Lung (tissue), 12 donors: ENCODE measurements around the gene NOXA1. TPM values are rescaled to one million over a fixed set of nuclear protein-coding genes. Genes with fewer than 3 reads are reported as not detected.

Source experiments
- ATAC-seq: fragments of 200-7000 bp; cut with Tn5 transposase; one replicate; pipeline ENCODE4 v1.9.1; 2020; ENCODE audit warnings: moderate number of reproducible peaks; ENCODE audit not compliant: insufficient read depth, low FRiP score
- DNase-seq, 3 donors: peaks; one replicate each; pipeline ENCODE4 v3.0.0-alpha.2; 2013 to 2017
- H3K27ac ChIP-seq, 2 donors: one replicate each; pipeline ENCODE4 v1.5.1; 2013; ENCODE audit warnings: mild to moderate bottlenecking in 2 of 2, moderate library complexity in 2 of 2, control low read depth in 1 of 2, inconsistent platforms in 1 of 2, low read depth in 1 of 2, low read length in 1 of 2
- H3K27me3 ChIP-seq, 3 donors: one replicate each; pipeline ENCODE4 v1.5.1; 2013; ENCODE audit warnings: low read length in 2 of 3; ENCODE audit not compliant: control insufficient read depth in 3 of 3, insufficient read depth in 3 of 3
- H3K36me3 ChIP-seq, 4 donors: one replicate each; pipeline ENCODE4 v1.5.1; 2013; ENCODE audit warnings: low read length in 4 of 4, mild to moderate bottlenecking in 1 of 4, moderate library complexity in 1 of 4; ENCODE audit not compliant: control insufficient read depth in 4 of 4, insufficient read depth in 4 of 4
- H3K4me1 ChIP-seq, 5 donors: one replicate each; pipeline ENCODE4 v1.5.1; 2013; ENCODE audit warnings: low read length in 5 of 5, mild to moderate bottlenecking in 2 of 5, moderate library complexity in 1 of 5; ENCODE audit not compliant: control insufficient read depth in 5 of 5, insufficient read depth in 5 of 5
- H3K4me3 ChIP-seq: one replicate; pipeline ENCODE4 v1.5.1; 2013; ENCODE audit warnings: mild to moderate bottlenecking, control low read depth, moderate library complexity
- H3K9ac ChIP-seq, 2 donors: one replicate each; pipeline ENCODE4 v1.5.1; 2013; ENCODE audit warnings: low read length in 2 of 2, control low read depth in 1 of 2; ENCODE audit not compliant: insufficient read depth in 1 of 2
- H3K9me3 ChIP-seq, 4 donors: one replicate each; pipeline ENCODE4 v1.5.1; 2013; ENCODE audit warnings: low read length in 3 of 4, mild to moderate bottlenecking in 1 of 4, moderate library complexity in 1 of 4; ENCODE audit not compliant: control insufficient read depth in 4 of 4, insufficient read depth in 3 of 4
- WGBS, 2 donors: extraction: QIAGEN DNeasy Blood & Tissue Kit; methylation state at CpG; one replicate each; pipeline ENCODE4 v1.1.7; 2013; 5-methylcytosine and 5-hydroxymethylcytosine counted together
- polyA plus RNA-seq, 2 donors: library from polyadenylated mRNA; stranded (reverse); fragments of 200-250 nt; gene quantifications; one replicate each; pipeline ENCODE4 v1.2.1, GENCODE V29; 2013
- total RNA-seq, 2 donors: library from RNA; depleted of rRNA in 1 of 2; stranded (reverse); fragments of >200 nt in 1 of 2; gene quantifications; one replicate each; pipeline ENCODE4 v1.2.1, GENCODE V29; 2014 to 2021
- TF ChIP-seq, protein P1 (sequence below): IDR thresholded peaks from 2 replicates; pipeline ENCODE4 v1.5.1; 2012; ENCODE audit warnings: mild to moderate bottlenecking; ENCODE audit errors: control extremely low read depth, extremely low read depth
- donor health status: control.
- donor health status: control.
- donor health status: Bipolar disorder and iron deficiency.
- donor health status: healthy.
- donor health status: DM: yes; HTN: yes; CAD: no.

Gene NOXA1
- total and polyA plus RNA-seq, 4 donors: 2.1 to 11.7 (median 6.6) TPM

DNA sequence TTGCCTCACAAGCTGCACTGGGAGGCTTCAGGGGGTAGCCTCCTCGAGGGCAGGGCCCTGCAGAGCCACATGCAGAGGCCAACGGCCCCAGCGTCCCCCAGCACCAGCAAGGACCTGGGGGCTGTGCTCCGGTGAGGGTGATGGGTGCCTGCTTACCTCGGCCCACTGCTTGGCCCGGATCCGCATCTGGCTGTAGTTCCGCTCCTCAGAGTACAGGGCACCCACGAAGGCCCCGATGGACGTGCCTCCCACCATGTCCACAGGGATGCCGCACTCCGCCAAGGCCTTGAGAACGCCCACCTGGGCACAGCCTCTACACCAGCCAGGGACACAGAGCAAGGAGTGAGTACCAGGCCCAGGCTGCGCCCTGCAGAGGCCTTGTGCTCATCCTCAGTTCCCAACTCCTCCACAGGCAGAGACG is 44.0 kb downstream of the NOXA1 start:
- no peak for ATAC-seq
- no peak for DNase-seq
- H3K27me3 ChIP-seq: no peaks in the 10 kb centered on the region
- no peak overlapping the region for H3K4me3 ChIP-seq
- no peak overlapping the region for H3K9ac ChIP-seq
- H3K36me3 ChIP-seq: peaks cover 0 to 2% (median 0%) of the 10 kb centered on the region in 4 donors
- no peaks in the 10 kb centered on the region for H3K4me1 ChIP-seq
- no peak overlapping the region for H3K27ac ChIP-seq
- WGBS, 2 donors: 91 to 92% methylated on average over 16 of the region's 16 CpGs
- no peaks in the 10 kb centered on the region for H3K9me3 ChIP-seq
- TF ChIP-seq, protein P1, sequence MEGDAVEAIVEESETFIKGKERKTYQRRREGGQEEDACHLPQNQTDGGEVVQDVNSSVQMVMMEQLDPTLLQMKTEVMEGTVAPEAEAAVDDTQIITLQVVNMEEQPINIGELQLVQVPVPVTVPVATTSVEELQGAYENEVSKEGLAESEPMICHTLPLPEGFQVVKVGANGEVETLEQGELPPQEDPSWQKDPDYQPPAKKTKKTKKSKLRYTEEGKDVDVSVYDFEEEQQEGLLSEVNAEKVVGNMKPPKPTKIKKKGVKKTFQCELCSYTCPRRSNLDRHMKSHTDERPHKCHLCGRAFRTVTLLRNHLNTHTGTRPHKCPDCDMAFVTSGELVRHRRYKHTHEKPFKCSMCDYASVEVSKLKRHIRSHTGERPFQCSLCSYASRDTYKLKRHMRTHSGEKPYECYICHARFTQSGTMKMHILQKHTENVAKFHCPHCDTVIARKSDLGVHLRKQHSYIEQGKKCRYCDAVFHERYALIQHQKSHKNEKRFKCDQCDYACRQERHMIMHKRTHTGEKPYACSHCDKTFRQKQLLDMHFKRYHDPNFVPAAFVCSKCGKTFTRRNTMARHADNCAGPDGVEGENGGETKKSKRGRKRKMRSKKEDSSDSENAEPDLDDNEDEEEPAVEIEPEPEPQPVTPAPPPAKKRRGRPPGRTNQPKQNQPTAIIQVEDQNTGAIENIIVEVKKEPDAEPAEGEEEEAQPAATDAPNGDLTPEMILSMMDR: no peak

DNA sequence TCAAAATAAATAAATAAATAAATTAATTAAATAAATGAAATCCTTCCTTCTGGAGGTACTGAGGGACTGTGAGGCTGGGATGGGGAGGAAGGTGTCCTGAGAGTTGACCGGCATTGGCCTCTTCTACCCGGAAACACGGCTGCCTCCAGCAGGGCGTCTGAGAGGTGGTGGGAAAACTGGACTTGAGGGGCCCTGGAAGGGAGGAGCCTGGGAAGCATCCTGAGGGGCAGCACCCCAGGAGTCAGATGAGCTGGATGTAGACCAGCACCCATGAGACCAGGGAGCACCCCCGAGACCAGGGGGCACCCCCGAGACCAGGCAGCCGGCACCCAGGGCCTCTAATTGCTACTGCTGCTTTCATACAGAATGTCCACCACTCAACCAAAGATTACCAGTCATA is 44.7 kb downstream of the NOXA1 start:
- WGBS, 2 donors: 96 to 97% methylated on average over 7 of the region's 7 CpGs
- DNase-seq (no peak), ATAC-seq (no peak)
- no peak overlapping the region for H3K27ac ChIP-seq
- H3K4me1 ChIP-seq: no peaks in the 10 kb centered on the region
- H3K9me3 ChIP-seq: no peaks in the 10 kb centered on the region
- no peak overlapping the region for H3K9ac ChIP-seq
- no peaks in the 10 kb centered on the region for H3K27me3 ChIP-seq
- no peaks in the 10 kb centered on the region for H3K36me3 ChIP-seq
- TF ChIP-seq, protein P1: no peak
- H3K4me3 ChIP-seq: no peak overlapping the region

DNA sequence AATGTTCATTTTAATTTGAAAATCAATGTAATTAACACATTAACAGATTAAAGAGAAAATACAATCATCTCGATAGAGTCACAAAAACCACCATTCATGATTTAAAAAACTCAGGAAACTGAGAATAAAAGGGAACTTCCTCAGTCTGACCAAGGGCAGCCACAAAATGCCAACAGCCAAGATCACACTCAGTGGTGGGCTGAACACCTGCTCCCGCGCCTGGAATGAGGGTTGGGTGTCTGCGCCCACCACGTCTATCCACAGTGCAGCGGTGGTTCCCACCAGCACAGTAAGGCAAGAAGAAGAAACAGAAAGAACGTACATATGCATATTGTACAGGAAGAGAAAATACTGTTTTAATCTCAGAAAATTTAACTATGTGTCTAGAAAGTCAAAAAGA is 47.6 kb downstream of the NOXA1 start:
- WGBS, 2 donors: 24 to 48% methylated on average over 7 of the region's 7 CpGs
- Histone ChIP-seq H3K9me3 (peaks cover 0 to 5% (median 1%) of the 10 kb centered on the region in 4 donors), H3K27ac (no peak overlapping the region), H3K4me3 (no peak overlapping the region), H3K27me3 (no peaks in the 10 kb centered on the region), H3K4me1 (no peaks in the 10 kb centered on the region), H3K9ac (no peak overlapping the region), H3K36me3 (no peaks in the 10 kb centered on the region)
- DNase-seq (no peak), ATAC-seq (no peak)
- TF ChIP-seq, protein P1: no peak

DNA sequence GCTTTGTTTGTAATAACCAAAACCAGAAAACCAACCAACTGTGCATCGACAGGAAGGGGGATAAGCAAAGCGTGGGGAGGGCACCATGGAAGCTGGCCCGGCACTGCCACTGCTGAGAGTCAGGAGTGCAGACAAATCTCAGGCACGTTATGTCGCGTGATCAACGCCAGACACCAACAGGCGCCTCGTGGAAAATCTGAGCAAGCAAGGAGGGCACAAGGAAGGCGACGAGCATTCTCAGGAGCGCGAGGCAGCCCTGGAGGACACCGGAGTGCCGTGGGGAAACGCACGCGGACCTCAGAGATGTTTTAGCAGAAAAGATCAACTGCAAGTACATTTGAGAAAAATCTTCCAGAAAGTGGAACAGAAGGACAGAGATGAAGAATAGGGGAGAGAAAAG is 51.1 kb downstream of the NOXA1 start:
- H3K27ac ChIP-seq: no peak overlapping the region
- H3K27me3 ChIP-seq: no peaks in the 10 kb centered on the region
- no peaks in the 10 kb centered on the region for H3K36me3 ChIP-seq
- H3K4me3 ChIP-seq: no peak overlapping the region
- no peak for DNase-seq
- peaks cover 0 to 3% (median 0%) of the 10 kb centered on the region in 5 donors for H3K4me1 ChIP-seq
- no peak overlapping the region for H3K9ac ChIP-seq
- TF ChIP-seq, protein P1: no peak
- no peak for ATAC-seq
- H3K9me3 ChIP-seq: peaks cover 0 to 11% (median 3%) of the 10 kb centered on the region in 4 donors
- WGBS, 2 donors: 95 to 98% methylated on average over 18 of the region's 18 CpGs
